Hematopoietic multipotent progenitor cell (in vitro differentiated cells): Measurements from ENCODE around the gene AIFM3. TPM values are rescaled to one million over a fixed set of nuclear protein-coding genes. Genes with fewer than 3 reads are reported as not detected.

Experiments
- DNase-seq, 3 donors: peaks; one replicate each; pipeline ENCODE4 v3.0.0-alpha.2; 2011 to 2015; ENCODE audit warnings: low read depth in 2 of 3, low spot score in 2 of 3
- total RNA-seq: library from RNA; depleted of rRNA; stranded (reverse); fragments of >200 nt; gene quantifications from one replicate; pipeline ENCODE4 v1.2.3, GENCODE V29; 2012

The AIFM3 gene
- total RNA-seq, 1 donor: 1.6 TPM

DNA sequence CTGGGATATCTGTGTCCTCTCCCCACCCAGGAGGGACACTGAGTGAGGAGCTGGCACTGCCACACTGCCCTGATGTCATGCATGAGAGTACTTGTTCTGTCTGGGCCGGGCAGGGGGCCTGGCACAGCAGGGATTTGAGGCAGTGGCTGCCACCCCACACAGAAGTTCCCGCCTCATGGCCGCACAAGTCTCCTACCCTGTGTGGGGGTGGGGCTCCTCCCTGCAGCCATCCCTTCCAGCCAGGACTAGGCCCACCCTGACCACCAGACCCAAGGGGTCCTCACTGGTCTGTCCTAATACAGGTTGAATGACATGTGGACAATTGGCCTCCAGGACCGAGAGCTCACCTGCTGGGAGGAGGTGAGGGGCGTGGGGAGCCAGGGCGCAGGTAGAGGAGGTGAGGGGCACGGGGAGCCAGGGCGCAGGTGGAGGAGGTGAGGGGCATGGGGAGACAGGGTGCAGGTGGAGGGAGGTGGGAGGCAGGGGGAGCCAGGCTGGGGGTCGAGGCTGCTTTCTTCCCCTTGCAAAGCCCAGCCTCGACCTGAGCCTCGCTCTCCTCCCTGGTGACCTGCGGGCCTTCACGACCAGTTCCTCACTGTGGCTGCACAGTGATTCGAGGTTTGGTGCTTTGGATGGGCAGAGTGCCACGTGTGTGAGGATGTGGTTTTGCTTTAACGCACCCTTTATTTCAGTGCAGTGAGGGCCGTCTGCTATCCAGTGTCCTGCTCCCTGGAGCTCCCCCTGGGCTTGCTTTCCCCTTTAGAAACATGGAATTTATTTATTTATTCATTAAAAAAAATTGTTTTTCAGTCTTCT lies 22.5 kb downstream of the AIFM3 start:
- no peak for DNase-seq

DNA sequence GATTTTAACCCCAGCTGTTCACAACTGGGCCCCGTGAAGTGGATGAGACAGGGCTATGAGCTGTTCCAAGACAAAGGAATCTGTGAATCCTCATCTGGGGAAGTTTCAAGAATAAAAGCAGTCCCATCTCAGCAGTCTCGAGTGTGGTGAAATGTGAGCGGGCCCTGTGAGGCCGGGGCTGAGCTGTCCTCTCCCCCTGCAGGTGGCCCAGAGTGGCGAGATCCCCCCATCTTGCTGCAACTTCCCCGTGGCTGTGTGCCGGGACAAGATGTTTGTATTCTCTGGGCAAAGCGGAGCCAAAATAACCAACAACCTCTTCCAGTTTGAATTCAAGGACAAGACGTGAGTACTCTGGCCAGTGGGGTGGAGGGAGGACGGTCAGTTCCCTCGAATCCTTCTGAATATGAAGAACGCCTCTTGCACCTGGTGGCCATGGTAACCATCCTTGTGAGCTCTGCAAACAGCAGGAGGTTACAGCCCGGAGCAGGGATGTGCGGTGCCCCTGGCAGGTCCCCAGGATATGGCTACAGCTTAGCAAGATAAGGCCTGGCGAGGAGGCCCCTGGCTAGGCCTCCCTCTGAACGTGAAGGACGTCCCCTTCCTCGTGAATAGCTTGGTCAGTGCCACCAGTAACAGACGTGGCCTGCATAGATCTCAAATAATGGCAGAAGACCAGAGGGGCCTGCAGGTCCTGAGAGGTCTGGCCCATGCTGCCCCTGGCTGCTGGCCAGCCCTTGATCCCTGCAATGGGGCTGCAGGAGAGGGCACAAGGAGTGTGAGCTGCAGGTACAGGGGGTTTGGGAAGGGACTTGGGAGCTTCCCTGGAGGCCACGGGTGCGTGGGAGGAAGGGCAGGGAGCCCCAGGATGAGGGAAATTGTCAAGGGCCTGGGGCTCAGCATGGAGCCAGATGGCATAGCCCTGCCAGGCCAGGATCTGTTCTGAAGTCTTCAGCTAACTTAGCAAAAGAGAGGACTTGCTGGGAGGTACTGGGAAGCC lies 23.4 kb downstream of the AIFM3 start:
- no peak for DNase-seq

DNA sequence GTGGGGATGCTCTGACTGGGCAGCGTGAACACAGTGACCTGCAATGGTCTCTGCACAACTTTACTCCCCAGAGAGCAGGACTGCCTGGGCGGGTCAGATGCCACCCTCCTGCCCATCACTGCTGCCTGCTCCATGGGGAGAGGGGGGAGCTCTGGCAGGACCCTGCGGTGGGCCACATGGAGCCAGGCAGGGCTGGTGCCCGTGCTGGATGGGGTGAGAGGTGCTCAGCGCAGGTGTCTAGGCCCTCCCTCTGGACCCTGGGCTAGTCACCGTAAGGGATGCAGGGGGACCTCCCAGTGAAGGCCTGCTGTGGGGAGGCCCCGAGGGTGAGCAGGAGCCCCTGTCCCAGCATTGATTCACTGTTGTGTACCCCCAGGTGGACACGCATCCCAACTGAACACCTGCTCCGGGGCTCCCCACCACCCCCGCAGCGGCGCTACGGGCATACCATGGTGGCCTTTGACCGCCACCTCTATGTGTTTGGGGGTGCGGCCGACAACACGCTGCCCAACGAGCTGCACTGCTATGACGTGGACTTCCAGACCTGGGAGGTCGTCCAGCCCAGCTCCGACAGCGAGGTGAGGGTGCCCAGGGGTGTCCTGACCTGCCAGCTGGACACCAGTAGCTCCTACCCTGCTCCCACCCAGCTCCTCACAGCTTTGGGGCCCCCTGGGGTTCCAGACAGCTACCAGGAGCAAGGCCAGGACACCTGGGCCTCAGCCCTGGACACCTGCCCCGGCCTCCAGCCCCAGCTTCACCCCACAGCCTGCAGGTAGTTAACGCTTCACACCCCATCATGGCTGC lies 24.4 kb downstream of the AIFM3 start:
- DNase-seq: no peak

DNA sequence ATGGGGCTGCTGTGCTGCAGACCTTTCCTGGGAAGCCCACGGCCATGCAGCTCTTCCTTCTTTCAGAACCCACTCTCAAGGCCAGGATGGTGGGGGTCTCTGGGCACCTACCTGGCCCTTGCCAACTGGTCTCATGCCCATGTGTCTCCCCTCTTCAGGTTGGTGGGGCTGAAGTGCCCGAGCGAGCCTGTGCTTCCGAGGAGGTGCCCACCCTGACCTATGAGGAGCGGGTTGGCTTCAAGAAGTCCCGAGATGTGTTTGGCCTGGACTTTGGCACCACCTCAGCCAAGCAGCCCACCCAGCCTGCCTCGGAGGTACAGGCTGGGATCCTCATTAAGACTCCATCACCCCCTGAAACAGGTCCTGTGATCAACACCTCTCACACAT lies 25.0 kb downstream of the AIFM3 start:
- no peak for DNase-seq

DNA sequence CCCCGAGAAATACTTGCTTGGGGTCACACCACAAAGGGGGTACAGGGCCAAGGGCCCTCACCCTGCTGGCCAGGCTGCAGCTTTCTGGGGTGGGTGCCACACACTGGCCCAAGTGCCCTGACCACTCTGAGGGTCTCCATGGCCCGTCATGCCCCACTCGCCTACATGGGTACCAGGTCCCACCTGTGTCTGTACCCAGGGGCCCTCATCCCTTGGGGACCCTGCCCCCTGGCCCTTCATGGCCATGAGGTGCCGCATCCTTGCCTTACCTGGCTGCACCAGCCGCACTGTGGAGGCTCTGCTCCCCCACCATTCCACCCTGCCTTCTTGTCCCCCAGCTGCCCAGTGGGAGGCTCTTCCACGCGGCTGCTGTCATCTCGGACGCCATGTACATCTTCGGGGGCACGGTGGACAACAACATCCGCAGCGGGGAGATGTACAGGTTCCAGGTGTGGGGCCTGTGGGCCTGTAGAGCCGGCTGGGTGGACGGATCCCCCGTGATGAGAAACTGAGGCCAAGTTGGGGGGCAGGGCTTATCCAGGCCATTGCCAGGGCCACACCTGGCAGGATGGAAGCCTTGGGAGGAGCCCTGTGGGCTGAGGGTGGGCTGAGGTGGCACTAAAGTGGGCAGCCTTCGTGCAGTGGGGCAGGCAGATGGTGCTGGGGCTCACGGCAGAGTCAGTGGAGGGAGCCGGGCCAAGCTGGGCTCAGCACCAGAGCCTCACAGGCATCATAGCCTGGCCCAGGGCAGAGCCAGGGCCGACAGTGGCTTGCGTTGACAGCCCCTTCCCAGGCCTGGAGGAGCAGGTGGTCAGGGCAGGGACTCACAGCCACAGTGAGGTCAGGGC lies 25.6 kb downstream of the AIFM3 start:
- no peak for DNase-seq

DNA sequence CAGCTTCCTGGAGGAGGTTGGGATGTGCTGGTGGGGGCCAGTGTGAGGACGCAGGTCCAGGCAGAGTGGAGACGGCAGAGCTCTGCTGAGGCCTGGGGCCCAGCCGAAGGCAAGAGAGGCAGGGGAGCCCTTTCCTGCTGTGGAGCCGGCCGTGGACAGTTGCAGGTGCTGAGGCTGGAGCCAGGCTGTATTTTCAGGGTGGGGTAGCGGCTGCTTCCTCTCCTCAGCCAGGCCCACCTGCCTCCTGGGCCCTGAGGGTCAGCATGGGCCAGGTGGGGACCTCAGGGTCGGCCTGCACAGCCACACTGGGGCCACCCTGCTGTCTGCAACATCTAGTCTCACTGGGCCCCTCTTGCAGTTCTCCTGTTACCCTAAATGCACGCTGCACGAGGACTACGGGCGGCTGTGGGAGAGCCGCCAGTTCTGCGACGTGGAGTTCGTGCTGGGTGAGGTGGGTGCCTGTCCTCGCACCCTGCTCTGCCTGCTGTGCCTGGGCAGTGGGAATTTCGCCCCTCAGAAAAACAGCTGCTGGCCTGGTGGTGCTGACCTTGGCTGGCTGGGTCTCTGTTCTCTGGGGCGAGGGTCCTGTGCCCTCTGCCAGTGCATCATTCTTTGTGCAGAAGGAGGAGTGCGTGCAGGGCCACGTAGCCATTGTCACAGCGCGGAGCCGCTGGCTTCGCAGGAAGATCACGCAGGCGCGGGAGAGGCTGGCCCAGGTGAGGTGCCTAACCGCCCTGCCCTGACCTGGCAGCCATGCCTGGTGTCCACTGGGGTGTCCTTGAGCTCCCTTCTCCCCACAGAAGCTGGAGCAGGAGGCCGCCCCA lies 26.5 kb downstream of the AIFM3 start:
- no peak for DNase-seq

DNA sequence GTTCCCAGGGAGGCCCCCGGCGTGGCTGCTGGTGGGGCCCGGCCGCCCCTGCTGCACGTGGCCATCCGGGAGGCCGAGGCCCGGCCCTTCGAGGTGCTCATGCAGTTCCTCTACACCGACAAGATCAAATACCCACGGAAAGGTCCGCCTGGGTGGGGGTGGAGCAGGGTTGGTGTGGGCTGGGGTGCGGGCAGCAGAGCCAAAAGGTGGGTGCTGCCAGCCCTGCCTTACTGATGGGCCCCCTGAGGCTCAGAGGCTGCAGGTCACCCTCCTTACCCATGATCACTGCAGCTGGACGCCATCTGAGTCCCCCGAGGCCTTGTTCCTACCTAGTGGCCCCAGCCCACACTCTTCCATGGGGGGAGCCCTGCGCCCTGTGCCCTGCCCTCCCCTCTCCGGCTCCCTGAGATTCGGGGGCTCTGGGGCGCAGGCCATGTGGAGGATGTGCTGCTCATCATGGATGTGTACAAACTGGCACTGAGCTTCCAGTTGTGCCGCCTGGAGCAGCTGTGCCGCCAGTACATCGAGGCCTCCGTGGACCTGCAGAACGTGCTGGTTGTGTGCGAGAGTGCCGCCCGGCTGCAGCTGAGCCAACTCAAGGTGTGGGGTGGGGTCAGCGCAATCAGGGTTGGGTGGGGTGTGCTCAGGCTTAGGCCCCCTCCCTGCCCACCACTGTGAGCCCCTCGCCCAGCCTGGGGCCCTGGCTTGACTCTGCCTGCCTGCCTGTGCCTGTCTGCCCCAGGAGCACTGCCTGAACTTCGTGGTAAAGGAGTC lies 27.3 kb downstream of the AIFM3 start:
- DNase-seq: no peak

DNA sequence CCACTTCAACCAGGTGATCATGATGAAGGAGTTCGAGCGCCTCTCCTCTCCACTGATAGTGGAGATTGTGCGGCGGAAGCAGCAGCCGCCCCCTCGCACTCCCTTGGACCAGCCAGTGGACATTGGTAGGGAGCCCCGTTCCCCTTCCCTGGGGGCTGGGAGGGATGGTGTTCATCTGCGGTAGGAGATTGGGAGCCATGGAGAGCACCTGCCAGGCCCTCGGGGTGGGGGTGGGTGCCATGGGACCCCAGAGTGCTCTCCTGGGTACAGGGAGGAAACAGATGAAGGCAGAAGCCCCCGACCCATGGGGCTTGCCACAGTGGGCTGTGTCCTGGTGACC lies 27.8 kb downstream of the AIFM3 start:
- no peak for DNase-seq

DNA sequence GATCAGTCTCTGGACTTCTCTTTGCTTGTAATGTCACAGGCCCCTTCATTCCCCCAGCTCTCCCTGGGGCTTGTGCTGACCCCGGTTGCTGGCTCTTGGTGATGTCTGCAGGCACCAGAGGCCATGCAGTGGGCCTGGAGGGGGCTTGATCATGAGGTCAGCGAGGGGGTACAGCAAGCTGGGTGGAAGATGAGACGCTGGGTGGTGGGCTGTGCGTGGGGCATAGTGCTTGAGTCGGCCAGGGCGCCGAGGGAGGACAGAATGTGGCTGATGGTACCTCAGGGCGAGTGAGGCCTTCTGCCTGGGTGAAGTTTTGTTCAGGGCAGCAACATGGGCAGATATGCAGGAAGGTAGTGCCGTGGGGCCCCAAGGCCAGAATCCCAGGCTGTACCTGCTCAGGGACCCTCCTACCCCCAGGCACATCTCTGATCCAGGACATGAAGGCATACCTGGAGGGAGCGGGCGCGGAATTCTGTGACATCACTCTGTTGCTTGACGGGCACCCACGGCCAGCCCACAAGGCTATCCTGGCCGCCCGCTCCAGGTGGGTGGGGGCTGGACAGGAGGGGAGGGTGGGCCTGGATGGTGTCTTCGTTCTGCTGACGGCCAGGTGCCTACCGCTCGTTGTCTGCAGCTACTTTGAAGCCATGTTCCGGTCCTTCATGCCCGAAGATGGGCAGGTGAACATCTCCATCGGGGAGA lies 28.4 kb downstream of the AIFM3 start:
- no peak for DNase-seq

DNA sequence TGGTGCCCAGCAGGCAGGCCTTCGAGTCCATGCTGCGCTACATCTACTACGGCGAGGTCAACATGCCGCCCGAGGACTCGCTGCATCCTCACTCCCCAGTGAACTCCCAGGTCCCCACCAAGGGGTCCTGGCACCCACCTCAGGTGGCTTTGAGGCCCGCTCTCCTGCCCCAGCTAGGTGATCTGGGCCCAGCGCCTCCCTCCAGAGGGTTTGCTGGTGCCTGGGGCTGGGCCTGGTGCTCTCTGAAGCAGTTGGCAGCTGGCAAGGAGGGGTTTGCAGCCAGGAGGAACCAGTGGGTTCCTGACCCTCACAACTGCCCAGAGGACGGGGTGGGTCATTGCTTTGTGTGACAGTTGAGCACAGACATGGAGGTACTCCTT lies 29.0 kb downstream of the AIFM3 start:
- DNase-seq: no peak

DNA sequence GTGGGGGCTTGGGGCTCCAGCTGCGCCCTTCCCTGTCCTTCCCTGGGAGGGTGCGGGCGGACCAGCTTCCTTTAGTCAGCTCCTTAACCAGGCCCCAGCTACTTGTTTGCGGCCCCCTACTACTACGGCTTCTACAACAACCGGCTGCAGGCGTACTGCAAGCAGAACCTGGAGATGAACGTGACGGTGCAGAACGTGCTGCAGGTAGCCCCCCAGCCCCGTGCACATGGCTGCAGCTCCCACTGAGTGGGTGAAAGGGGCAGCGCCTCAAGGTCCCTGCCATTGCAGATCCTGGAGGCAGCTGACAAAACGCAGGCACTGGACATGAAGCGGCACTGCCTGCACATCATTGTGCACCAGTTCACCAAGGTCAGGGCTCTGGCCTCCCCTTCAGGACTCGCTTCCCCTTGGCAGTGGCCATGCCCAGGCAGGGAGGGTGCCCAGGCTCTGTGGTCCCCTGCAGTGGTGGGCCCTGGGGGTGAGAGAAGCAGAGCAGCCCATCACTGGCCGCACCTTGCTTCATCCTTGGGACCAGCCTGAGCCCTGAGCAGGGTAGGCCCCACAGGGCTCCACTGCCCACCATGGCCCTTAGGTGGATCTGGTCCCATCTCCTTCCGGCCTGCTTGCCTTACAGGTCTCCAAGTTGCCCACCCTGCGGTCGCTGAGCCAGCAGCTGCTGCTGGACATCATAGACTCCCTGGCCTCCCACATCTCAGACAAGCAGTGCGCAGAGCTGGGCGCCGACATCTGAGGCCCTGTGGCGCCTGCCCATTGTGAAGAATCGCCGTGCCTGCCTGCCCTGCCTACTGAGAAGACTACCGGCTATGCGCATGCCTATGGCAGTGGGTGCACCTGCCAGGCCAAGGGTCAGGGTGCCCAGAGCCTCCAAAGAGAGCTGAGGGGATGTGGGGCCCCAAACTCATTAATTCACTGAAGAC lies 29.8 kb downstream of the AIFM3 start:
- no peak for DNase-seq

DNA sequence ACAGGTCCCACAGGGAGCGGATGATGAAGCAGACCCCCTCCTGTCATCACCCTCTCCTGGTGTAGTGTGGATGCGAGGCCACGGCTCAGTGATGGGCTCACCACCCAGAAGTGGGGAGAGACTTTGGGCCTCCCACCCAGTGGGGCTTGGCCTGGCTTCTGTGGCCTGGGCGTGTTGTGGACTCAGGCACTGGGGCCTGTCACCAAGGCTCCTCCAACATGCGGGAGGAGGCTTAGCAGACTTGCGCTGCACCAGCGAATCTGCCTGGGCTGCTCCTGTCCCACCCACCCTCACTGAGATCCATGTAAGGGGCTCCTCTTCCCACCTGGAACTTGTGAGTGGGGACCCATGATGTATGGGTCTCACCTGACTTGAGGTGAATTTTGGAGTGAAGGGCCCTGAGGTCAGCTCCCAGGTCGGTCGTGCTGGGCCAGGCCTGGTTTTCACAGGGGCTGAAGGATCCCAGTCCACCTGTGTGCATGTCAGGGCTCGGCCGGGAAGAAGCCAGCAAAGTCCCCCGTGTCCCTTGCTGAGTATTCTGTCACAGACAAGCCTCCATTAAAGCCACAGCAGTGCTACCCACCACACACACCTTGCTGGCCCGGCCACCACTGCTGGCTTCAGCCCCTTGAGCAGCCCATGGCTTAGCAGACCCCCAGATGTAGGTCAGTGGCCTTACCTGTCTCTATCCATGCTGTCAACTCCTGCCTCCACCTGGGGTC lies 30.6 kb downstream of the AIFM3 start:
- no peak for DNase-seq

DNA sequence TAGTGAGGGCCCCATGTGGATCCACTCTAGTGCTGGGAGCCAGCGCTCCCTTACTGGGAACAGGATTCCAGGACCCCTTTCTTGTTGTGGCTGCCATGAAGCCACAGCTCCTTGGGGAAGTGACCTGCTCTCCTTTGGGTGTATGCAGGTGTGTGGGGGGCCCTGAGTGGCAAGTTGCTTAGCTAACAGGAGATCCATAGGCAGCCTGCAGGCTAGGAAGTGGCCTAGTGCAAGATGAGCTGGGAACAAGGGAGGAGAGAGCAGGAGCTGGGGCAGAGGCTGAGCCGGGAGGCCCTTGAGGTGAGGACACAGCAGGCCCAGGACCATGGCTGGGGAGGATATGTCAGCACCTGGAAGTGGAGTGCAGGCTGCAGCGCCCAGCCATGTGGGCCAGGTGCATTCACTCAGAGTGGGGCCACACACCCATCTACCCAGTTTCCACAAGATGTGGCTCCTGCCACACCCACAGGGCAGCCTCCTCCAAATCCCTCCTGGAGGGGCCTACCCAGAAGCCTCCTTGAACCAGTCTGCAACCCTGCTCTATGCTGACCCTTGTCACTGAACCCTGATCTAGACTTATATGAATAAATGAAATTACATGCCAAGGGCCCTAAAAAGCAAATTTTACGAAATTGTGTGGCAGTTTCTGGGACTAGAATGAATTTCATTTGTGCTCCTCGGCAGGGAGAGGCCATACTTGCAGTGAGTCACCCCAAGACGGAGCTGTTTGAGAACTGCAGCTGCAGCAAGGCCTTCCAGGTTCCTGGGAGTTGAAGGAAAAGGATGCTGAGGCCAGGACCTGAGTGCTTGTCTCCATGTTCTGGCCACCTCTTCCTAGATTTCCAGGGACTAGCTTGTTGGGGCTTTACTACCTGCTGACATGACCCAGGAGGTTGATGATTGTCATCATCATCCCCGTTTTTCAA lies 31.6 kb downstream of the AIFM3 start:
- no peak for DNase-seq

DNA sequence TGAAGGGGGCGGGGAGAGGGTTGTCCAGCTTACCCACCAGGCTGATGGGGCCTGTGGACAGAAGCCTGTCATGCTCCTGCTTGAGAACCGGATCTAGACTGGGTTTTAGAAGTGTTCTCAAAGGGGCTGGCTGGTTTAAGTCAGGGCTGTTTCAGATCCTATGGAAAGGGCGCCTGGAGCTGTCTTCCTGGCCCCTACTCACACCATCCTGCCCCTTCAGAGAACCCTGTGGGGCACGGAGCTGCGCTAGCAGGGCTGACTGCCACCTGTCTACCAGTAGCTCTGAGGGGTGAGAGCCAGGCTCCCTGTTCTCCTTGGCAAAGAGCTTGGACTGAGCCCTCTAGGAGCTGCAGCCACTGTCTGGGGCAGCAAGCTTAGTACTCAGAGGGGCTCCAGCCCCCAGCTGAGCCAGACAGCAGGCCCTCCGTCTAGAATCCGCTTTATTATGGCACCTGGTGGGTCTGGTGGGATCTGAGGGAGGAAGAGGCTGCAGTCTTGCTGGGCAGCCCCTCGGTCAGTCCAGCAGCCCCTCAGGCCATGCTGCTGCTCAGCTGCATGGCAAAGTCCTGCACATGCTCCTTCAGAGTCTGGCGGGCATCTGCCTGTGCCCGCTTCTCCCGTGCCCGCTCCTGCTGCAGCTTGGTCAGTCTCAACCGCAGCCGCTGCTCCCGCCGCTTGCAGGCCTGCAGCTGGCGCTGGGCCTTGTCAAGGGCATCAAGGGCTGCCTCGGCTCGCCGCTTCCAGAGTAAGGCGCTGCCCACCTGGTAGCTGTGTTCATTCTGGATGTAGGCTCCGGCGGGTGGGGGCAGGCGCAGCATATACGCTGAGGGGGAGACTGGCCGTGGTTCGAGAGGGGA lies 32.5 kb downstream of the AIFM3 start:
- DNase-seq: no peak
